ENCODE data around the gene EIF2D.

Gene EIF2D

GRCh38 chr1:206608108-206608698, 4.1 kb downstream of the EIF2D start:
- no peak overlapping the region for H3K9ac ChIP-seq
- TF ChIP-seq CTCF (IDR thresholded peaks at IDR 0.05), result no peak
- no peak overlapping the region for H3K4me3 ChIP-seq (ENCODE audit: low read depth, low read length)
- no peaks in the 10 kb centered on the region for H3K27me3 ChIP-seq (ENCODE audit: control insufficient read depth, insufficient read depth, low read length)
- no peak overlapping the region for H3K4me2 ChIP-seq (ENCODE audit: low read length)
- no peaks in the 10 kb centered on the region for H3K4me1 ChIP-seq
- no peaks in the 10 kb centered on the region for H3K36me3 ChIP-seq (ENCODE audit: control insufficient read depth, insufficient read depth, low read length)
- no peak overlapping the region for H2AFZ ChIP-seq
- no peaks in the 10 kb centered on the region for H3K79me2 ChIP-seq
- H3K9me3 ChIP-seq (ENCODE audit: control insufficient read depth, low read length), result no peaks in the 10 kb centered on the region
- no peak overlapping the region for H3K27ac ChIP-seq

GRCh38 chr1:206606867-206607266, 5.4 kb downstream of the EIF2D start:
- H3K4me2 ChIP-seq (ENCODE audit: low read length), result no peak overlapping the region
- TF ChIP-seq CTCF (IDR thresholded peaks at IDR 0.05), result no peak
- H3K79me2 ChIP-seq, result no peaks in the 10 kb centered on the region
- H3K4me1 ChIP-seq, result no peaks in the 10 kb centered on the region
- no peak overlapping the region for H3K9ac ChIP-seq
- no peaks in the 10 kb centered on the region for H3K27me3 ChIP-seq (ENCODE audit: control insufficient read depth, insufficient read depth, low read length)
- no peak overlapping the region for H3K27ac ChIP-seq
- no peak overlapping the region for H3K4me3 ChIP-seq (ENCODE audit: low read depth, low read length)
- no peaks in the 10 kb centered on the region for H3K36me3 ChIP-seq (ENCODE audit: control insufficient read depth, insufficient read depth, low read length)
- H3K9me3 ChIP-seq (ENCODE audit: control insufficient read depth, low read length), result no peaks in the 10 kb centered on the region
- no peak overlapping the region for H2AFZ ChIP-seq

- Histone ChIP-seq H3K9me3 (ENCODE audit: control insufficient read depth, low read length) (no peaks in the 10 kb centered on the region), H3K27ac (no peak overlapping the region), H3K27me3 (ENCODE audit: control insufficient read depth, insufficient read depth, low read length) (no peaks in the 10 kb centered on the region), H3K79me2 (no peaks in the 10 kb centered on the region), H3K4me3 (ENCODE audit: low read depth, low read length) (no peak overlapping the region), H3K36me3 (ENCODE audit: control insufficient read depth, insufficient read depth, low read length) (no peaks in the 10 kb centered on the region), H2AFZ (no peak overlapping the region), H3K9ac (no peak overlapping the region), H3K4me1 (no peaks in the 10 kb centered on the region), H3K4me2 (ENCODE audit: low read length) (no peak overlapping the region)
- no peak for TF ChIP-seq CTCF (IDR thresholded peaks at IDR 0.05)
Observed at GRCh38 chr1:206604861-206605260, 7.4 kb downstream of the EIF2D start.

- Histone ChIP-seq H3K27ac (no peak overlapping the region), H2AFZ (no peak overlapping the region), H3K36me3 (ENCODE audit: control insufficient read depth, insufficient read depth, low read length) (no peaks in the 10 kb centered on the region), H3K4me1 (no peaks in the 10 kb centered on the region), H3K4me3 (ENCODE audit: low read depth, low read length) (no peak overlapping the region), H3K27me3 (ENCODE audit: control insufficient read depth, insufficient read depth, low read length) (no peaks in the 10 kb centered on the region), H3K79me2 (no peaks in the 10 kb centered on the region), H3K9ac (no peak overlapping the region), H3K4me2 (ENCODE audit: low read length) (no peak overlapping the region), H3K9me3 (ENCODE audit: control insufficient read depth, low read length) (no peaks in the 10 kb centered on the region)
- no peak for TF ChIP-seq CTCF (IDR thresholded peaks at IDR 0.05)
Observed at GRCh38 chr1:206600527-206600926, 11.7 kb downstream of the EIF2D start.

GRCh38 chr1:206596319-206596666, 16.0 kb downstream of the EIF2D start:
- no peak overlapping the region for H3K27ac ChIP-seq

More at GRCh38 chr1:206596319-206596666, 16.0 kb downstream of the EIF2D start:
- TF ChIP-seq CTCF (IDR thresholded peaks at IDR 0.05), result no peak
- H3K9me3 ChIP-seq (ENCODE audit: control insufficient read depth, low read length), result no peaks in the 10 kb centered on the region
- H2AFZ ChIP-seq, result no peak overlapping the region
- H3K36me3 ChIP-seq (ENCODE audit: control insufficient read depth, insufficient read depth, low read length), result no peaks in the 10 kb centered on the region
- H3K4me2 ChIP-seq (ENCODE audit: low read length), result no peak overlapping the region
- H3K27me3 ChIP-seq (ENCODE audit: control insufficient read depth, insufficient read depth, low read length), result no peaks in the 10 kb centered on the region
- no peak overlapping the region for H3K9ac ChIP-seq
- H3K79me2 ChIP-seq, result no peaks in the 10 kb centered on the region
- H3K4me3 ChIP-seq (ENCODE audit: low read depth, low read length), result no peak overlapping the region
- H3K4me1 ChIP-seq, result no peaks in the 10 kb centered on the region

Measured in parathyroid adenoma (tissue), 2 donors.